Breast epithelium (tissue), 3 donors: ENCODE data around the gene NDUFS1.

Experiments used
- POLR2A ChIP-seq: fragments of 450-650 bp; IDR thresholded peaks from one replicate; pipeline ENCODE4 v1.6.1; 2016; ENCODE audit warnings: antibody characterized with exemption, mild to moderate bottlenecking, moderate library complexity
- TF ChIP-seq, protein P1 (sequence below), 3 donors: fragments of 450-650 bp; IDR thresholded peaks; one replicate each; pipeline ENCODE4 v1.5.1; 2016 to 2017; ENCODE audit warnings: antibody characterized with exemption in 3 of 3, mild to moderate bottlenecking in 3 of 3, moderate library complexity in 3 of 3

DNA sequence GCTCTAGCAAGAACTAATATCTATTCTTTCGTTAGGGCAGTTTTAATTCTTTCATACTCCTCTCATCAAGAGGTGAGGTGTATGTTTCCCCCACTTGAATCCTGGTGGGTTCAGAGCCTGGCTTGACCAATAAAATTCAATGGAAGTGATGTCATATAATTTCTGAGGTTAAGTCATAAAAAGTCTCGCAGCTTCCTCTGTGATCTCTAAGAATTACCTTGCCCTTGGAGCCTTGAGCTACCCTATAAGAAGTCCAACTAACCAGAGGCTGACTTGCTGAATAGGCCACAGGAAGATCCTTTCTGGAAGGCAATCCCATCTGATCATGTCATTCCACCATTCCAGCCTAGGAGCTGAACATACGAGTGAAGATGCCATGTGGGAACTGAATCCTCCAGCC lies 47.1 kb downstream of the NDUFS1 start:
- TF ChIP-seq, protein P1, sequence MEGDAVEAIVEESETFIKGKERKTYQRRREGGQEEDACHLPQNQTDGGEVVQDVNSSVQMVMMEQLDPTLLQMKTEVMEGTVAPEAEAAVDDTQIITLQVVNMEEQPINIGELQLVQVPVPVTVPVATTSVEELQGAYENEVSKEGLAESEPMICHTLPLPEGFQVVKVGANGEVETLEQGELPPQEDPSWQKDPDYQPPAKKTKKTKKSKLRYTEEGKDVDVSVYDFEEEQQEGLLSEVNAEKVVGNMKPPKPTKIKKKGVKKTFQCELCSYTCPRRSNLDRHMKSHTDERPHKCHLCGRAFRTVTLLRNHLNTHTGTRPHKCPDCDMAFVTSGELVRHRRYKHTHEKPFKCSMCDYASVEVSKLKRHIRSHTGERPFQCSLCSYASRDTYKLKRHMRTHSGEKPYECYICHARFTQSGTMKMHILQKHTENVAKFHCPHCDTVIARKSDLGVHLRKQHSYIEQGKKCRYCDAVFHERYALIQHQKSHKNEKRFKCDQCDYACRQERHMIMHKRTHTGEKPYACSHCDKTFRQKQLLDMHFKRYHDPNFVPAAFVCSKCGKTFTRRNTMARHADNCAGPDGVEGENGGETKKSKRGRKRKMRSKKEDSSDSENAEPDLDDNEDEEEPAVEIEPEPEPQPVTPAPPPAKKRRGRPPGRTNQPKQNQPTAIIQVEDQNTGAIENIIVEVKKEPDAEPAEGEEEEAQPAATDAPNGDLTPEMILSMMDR (IDR thresholded peaks at IDR 0.05): no peak
- TF ChIP-seq POLR2A: no peak
